HG03571 (cell line): ENCODE results near the gene MRPL11.

Experiments used
- ATAC-seq: cut with Tn5 transposase; IDR thresholded peaks from one replicate; pipeline ENCODE4 v1.9.1; 2021; ENCODE audit not compliant: unreplicated experiment

Gene MRPL11

GRCh38 chr11:66438504-66439466 lies at the start of gene MRPL11:
MRPL11 (minus strand) TSS chr11:66438848; CDS start chr11:66438754, 94 bp downstream.
- ATAC-seq, result peak; percentile 91

GRCh38 chr11:66484806-66485380 lies 46.2 kb upstream of the MRPL11 start:
- ATAC-seq, result no peak

DNA sequence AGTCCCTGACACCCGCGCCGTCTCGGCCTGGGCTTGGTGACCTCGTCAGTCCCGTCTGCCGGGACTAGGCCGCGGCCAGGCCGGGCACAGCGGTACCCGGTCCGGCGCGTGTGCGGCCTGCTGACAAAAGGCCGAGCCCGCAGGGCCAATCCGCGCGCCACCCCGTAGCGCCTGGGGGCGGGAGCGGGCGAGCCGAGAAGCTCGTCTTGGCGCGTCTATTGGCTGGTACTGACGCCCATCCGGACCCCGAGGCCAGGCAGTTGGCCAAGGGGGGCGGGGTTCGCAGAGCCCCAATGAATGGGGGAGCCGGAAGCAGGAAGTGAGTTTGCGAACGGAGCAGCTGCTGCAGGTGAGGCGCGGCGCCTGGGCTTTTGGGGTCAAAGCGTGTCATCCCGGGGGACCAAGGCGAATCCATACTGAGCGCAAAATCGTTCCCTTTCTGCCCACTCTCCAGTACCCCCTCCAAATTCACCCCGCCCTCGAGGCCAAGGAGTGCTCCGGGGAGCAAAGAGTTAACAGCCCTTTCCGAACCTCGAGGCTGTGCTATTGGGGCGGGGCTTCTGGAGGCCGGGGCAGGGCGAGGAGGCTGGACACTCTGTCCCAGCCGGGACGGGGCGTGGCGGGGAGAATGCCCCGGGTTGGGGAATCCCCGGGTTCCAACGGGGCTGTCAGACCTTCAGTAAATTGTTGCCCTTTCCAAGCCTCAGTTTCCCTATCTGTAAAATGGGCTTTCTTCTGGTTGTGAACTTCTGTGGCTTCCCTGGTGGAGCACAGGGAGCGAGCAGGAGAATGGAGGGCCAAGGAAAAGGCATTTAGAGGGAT lies 41.7 kb upstream of the MRPL11 start, which contains the start of gene DPP3:
Gene DPP3, plus strand, starts transcription at position 318 of the 822 bp plus-strand sequence. CDS start 1,767 bp downstream, outside the sequence.
- peak; percentile 77 for ATAC-seq

DNA sequence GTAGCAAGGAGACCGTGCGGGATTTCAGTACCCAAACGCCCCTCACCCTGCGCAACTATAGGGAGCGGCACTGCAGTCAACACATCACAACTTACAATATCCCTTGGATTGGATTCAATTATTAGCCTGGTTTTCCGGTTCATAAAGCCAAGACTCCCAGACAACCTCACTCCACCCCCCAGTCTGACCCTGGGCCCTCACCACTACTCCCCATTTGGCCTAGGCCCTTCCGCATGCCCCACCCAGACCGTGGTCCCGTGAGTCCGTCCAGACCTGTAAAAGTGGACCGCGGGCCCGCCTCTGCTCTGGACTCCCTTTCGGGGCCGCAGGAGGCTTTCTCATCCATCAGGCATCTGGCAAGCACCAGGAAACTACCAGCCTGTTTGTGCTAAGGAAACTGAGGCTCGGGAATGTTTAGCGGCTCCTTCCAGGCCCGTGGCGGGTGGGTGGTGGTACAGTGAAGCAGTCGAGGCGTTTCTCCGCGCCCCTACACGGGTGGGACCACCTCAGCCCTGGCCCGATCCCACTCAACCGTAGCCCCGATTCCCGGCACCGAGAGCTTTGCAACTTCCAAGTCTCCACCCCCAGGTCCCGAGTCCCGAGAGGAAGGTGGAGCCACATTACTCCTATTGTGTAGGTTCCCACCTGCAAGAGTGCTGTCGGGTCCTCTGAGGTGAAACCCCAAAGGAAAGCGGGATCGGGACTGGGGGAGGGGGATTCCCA lies 40.9 kb upstream of the MRPL11 start:
- ATAC-seq, result no peak

- ATAC-seq, result no peak
Measured at GRCh38 chr11:66478729-66479393, 40.2 kb upstream of the MRPL11 start.

GRCh38 chr11:66477263-66478201 lies 38.9 kb upstream of the MRPL11 start:
- no peak for ATAC-seq

- no peak for ATAC-seq
Measured at GRCh38 chr11:66476841-66477251, 38.2 kb upstream of the MRPL11 start.

- no peak for ATAC-seq
Measured at GRCh38 chr11:66476173-66476840, 37.7 kb upstream of the MRPL11 start.

- ATAC-seq, result no peak
Measured at GRCh38 chr11:66475349-66476172, 36.9 kb upstream of the MRPL11 start.

DNA sequence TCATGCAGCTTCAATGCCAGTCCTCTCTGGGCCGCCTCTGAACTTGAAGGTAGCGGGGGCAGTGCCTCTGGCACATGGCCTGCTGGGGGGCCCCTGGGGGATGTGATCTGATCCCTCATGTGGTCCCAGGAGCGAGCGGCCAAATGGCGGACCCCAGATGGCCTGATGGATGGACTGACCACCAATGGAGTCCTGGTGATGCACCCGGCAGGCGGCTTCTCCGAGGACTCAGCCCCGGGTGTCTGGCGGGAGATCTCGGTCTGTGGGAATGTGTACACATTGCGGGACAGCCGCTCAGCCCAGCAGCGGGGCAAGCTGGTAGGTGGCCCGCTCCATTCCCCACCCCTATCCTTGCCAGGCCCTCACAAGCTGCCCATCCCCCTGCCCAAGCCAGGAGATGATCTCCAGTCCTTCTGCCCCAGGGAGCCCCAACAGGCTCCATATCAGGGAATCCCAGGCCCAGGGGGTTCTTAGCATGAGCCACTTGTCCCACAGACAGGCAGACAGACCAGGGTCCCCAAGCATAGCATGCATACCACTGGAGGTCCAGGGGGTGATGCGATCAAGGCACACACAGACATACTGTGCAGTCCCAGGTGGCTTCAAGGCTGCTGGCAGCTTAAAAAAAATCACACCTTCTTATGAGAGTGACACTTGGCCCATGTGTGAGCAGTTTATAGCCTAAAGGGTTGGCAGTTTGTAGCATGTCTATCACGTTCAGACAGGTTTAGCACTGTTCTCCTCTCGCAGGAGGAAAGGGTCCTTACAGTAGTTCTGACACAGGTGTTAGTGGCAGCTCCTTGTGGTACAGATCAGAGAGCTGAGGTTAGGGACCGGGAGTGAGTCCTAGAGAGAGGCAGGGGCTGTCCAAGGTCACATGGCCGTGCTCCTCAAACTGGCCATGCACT lies 35.2 kb upstream of the MRPL11 start:
- no peak for ATAC-seq

DNA sequence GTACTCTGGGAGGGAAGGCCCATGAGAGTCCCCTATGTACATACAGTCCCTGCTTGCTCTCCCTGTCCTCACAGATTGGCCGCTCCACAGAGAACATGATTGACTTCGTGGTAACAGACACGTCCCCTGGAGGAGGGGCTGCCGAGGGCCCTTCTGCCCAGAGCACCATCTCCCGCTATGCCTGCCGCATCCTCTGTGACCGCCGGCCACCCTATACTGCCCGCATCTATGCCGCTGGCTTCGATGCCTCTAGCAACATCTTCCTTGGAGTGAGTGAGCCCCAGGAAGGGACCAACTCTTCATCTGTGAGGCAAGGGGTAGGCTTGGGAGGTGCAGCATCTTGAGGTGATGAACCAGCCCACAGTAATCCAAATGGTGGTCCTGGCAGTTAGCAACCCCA lies 34.5 kb upstream of the MRPL11 start:
- ATAC-seq, result no peak

- no peak for ATAC-seq
Measured at GRCh38 chr11:66472054-66472453, 33.4 kb upstream of the MRPL11 start.

GRCh38 chr11:66471142-66471541 lies 32.5 kb upstream of the MRPL11 start:
- ATAC-seq, result no peak

GRCh38 chr11:66470015-66470414 lies 31.4 kb upstream of the MRPL11 start:
- ATAC-seq, result no peak

DNA sequence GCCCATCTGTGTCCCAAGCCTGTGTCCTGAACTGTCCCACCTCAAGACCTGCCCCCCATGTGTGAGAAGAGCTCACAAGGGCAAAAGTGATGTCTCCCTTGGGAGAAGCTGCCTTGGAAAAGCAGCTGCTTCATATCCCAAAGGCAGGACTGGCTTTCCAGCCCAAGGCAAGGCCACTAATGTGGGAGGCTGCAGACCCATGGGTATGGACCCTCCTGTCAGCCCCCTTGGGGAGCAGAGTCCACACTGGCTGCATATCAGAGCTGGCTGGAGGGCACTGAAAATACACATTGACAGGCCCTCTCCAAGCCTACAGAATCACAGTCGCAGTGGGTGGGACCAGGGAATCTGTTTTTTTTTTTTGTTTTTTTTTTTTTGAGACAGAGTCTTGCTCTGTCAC lies 30.8 kb upstream of the MRPL11 start:
- ATAC-seq, result no peak

- ATAC-seq, result no peak
Measured at GRCh38 chr11:66468691-66469090, 30.0 kb upstream of the MRPL11 start.

GRCh38 chr11:66467756-66468155 lies 29.1 kb upstream of the MRPL11 start:
- no peak for ATAC-seq
